HG03520 (cell line): ENCODE measurements around the gene TRMT44.
"Not testable (repeated sequence)": the region's sequence is repeated elsewhere in the genome, so short reads cannot be mapped to it uniquely, and the experiment has no call there.

Experiments used
- ATAC-seq: cut with Tn5 transposase; IDR thresholded peaks from one replicate; pipeline ENCODE4 v1.9.1; 2021; ENCODE audit warnings: mild to moderate bottlenecking, moderate library complexity; ENCODE audit not compliant: unreplicated experiment

TRMT44 gene

DNA sequence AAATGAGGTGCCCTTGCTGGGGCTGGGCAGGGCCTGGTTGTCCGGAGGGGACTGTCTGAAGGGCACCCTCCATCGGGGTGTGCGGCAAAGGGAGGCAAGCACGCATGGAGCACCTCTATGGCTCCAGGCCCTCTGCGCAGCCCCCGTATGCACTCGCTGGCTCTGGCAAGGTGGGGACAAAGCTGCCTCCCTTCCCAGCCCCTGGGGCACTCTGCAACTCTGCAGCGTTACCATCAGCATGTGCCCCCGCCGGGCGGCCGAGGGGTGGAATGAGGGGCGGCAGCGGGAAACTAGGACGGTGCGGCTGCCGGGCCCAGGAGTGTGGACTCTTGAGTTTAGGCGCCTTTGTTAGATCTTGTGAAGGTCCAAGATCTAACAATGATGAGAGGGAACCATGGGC is 26.4 kb downstream of the TRMT44 start:
- no peak for ATAC-seq

DNA sequence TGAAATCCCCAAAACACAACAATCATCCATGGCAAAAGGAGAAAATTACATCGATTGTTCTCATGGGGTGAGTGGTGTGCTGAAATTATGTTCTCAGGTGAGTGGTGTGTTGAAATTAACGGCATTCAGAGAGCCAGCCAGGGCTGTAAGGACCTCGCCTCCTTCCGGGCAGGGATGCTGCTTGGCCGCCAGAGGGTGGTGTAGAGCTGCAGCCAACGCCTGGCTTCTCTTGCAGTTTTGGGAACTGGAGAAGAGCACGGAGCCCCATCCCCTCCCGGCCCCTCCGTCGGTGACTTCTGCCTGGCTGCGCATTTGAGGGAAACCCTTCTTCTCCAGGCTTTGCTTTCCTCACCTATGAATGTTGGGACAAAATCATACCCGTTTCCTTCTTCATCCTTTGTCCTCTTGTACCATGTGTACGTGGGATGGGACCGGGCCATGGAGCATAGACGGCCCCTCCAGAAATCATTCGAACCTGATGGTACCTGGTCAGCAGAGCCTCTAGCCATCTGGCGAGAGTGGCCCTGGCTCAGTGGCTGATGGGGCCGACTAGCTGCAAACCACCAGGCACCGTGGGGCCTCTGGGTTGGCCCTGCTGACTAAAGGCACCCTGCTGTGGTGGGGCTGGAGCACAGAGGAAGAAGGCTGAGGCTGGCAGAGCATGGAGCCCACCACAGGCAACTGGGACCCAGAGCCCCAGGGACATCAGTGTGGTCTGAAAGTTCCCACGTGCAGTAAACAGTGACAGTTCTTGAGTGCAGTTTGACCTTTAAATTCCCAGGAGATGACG is 28.4 kb downstream of the TRMT44 start:
- ATAC-seq: peak; percentile 55

GRCh38 chr4:8469550-8469949 is 29.0 kb downstream of the TRMT44 start:
- ATAC-seq: no peak

GRCh38 chr4:8470451-8471024 is 30.0 kb downstream of the TRMT44 start:
- ATAC-seq: no peak

GRCh38 chr4:8471211-8471875 is 30.8 kb downstream of the TRMT44 start:
- ATAC-seq: no peak

DNA sequence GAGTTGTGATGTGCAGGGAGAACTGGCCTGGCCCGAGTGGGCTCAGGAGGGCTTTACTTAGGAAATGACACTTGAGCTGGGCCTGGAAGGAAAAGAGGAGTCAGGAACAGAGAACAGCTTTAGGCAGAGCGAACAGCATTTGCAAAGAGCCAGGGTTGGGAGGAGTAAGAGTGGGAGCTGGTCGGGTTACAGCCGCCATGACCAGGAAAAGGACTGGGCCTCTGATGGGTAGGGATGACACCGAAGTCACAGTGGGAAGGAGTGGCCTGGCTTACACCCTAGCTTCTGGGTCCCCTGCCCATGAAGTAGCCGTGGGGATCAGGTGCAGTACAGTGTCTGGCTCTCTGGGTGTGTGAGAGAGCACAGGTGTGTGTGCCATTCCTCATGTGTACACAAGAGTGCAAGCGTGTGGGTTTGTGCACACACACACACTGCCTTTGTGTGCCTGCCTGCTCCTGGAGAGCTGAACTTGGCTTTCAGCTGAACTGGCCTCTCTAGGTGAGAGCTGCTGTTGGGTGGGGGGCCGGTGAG is 31.6 kb downstream of the TRMT44 start:
- ATAC-seq: no peak

DNA sequence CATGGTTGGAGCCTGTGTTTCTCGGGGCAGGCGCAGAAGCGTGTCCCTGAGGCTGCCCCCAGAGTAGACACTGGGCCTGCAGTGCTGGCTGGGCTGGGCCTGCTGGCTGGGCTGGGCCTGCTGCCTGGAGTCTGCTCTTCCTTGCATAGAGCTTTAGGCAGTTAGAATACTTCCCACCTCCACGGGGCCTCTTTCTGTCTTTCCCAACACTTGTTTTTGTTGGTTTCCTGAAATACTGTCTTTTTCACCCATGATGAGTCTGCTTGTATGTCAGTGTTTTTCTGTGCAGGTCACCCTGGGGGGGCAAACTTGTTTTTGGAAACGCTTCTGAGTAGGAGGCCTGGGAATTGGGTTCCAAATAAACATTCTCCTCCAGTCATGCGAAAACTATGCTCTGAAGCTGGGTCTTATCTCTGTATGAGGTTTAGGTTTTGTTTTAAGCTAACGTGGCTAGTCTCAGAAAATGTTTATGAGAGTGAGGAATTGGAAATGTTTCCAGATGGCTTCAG is 32.2 kb downstream of the TRMT44 start:
- ATAC-seq: no peak

DNA sequence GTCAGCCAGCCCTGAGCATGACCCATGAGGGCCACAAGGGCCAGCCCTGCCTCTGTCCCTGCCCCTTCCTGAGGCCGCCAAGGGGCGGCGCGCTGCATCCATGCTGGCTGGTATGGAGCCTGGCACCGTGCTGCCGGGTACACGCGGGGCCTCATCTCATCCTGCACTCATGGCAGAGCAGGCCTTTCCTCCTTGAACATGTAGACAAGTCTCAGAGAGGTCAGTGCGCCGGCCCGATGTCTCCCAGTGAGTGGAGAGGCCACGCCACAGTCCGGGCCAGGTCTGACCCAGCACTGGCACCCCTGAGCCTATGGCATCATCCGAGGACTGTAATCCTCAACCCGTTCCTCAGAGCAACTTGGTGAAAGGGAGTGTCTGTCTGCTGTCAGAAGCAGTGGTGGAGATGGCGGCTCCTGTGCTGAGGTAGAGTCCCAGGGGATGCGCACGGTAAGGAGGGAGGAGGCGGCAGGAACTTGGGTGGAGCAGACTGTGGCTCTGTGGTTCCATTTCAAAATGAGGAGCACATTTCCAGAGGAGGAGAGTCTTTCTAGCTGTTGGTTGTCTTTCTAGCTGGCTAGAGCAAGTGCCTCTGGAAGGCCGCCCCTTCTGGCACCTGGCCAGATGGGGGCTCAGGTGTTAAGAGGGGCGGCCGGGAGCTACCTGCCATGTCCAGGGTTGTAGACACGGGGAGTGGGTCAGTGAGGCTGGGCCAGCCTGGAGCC is 32.8 kb downstream of the TRMT44 start:
- ATAC-seq: no peak

- ATAC-seq: no peak
These were observed 33.5 kb downstream of the TRMT44 start for GRCh38 chr4:8473920-8474590.

- ATAC-seq: no peak
These were observed 34.3 kb downstream of the TRMT44 start for GRCh38 chr4:8474856-8475255.

GRCh38 chr4:8475751-8476575 is 35.4 kb downstream of the TRMT44 start:
- no peak for ATAC-seq

DNA sequence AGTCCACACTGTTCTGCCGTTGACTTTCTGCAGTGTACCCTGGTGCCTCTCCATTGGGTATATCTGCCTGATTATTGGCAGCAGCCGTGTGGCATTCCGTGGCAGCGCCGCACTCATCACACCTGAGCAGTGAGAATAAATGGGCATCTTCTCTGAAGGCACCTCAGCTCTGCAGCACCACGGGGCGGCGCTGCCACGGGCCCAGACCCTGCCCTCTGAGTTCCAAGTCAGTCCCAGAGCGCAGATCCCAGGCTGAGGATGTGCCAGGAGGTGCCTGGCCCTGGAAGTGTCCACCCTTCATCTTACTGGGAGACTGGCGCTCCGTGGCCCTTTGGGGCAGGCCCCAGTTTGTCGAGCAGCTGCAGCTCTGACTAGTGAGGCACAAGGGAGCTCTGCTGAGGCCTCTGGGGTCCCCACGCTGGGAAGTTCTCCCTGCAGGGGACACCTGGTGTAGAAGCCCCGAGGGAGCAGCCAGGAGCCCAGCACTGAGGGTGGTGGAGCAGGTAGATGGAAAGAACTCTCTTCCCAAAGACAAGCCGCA is 36.6 kb downstream of the TRMT44 start:
- ATAC-seq: no peak

- no peak for ATAC-seq
These were observed 37.1 kb downstream of the TRMT44 start for GRCh38 chr4:8477676-8478075.

GRCh38 chr4:8478371-8478770 is 37.8 kb downstream of the TRMT44 start:
- no peak for ATAC-seq

DNA sequence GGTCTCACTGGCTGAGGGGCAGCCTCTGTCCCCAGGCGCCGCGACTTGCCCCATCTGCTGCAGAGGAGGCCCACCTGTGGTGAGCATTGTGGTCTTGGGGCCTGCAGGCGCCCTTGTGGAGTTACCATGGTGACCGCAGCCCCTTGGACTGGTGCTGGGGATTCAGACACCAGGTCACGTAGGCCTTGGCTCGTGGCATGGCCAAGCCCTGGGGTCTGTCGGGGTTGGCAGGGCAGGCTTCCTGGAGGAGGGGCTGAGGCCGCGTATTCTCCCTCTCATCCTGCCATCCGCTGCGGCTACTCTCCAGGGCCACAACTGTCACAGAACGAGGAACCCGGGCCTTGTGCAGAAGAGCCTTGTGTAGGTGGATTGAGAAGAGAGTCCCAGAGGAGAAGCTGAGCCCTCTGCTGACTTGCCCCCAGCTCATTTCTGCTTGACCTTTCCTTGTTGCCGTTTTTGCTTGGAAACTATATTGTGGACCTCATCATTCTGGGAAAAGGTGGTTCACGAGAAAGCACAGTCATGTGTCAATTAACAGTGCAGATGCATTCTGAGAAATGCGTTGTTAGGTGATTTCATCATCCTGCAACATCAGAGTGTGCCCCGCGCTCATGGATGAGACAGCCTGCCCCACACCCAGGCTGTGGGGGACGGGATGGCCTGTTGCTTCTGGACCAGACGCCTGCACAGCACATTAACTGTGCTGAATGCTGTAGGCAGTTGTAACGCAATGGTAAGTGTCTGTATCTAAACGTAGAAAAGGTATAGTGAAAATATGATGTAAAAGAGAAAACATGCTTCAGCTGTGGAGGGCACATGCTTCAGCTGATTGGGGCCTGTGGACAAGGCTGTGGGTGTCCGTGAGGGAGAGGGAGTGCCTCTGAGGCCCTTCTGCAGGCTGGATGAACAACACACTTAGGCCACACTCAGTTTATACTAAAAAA is 38.5 kb downstream of the TRMT44 start:
- ATAC-seq: no peak

GRCh38 chr4:8480221-8480620 is 39.6 kb downstream of the TRMT44 start:
- ATAC-seq: no peak

- not testable (repeated sequence) for ATAC-seq
These were observed 46.1 kb downstream of the TRMT44 start for GRCh38 chr4:8486643-8487042.

- ATAC-seq: no peak
These were observed 48.3 kb downstream of the TRMT44 start for GRCh38 chr4:8488791-8489369.
